ENCODE measurements around the gene GPX3. TPM values are rescaled to one million over a fixed set of nuclear protein-coding genes. Genes with fewer than 3 reads are reported as not detected.

GPX3 gene
- total and polyA plus RNA-seq, 12 donors: 51.1 to 1,751 (median 422) TPM

DNA sequence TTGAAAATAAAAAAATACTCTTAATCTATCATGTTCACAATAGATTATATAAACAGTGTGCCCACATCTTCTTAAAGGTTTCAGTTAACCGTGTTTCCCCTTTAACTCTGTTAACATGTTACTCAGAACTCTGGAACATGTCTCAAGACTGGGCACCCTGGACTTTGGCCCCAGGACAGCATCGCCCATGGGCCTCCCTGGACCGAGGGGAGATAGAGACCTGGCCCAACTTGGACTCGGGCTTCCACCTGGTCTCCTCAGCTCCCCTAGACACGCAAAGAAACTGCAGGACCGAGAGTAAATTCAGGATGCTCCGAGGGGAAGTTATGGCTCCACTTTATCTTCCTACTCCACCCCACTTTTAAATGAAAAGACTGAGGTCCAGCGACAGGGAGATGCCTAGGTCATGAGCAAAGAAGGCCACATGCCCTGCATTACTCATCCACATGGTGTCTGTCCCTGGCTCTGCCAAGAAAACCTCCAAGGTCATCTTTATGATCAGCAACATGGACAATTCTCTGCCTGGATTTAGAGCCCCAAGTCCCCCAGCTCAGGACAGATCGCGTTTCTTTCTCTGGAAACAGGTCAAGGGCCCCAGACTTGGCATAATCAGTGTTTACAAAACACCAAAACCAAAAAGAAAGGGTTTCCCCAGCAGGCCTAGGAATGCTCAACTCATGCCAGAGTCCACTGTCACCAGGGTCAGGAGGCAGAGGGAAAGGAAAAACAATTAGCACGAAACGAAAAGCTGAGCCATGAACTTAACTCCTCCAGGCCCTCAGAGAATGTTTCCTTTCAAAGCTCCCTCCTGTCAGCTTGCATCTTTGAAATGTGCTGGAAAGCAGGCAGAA is 17.4 kb downstream of the GPX3 start:
- Histone ChIP-seq H3K27ac (peak overlapping the region; percentile 53 to 89 (median 84)), H3K27me3 (no peaks in the 10 kb centered on the region), H3K36me3 (replicated peaks in 1 of 2) (peaks cover 0 to 80% of the 10 kb centered on the region in 2 donors), H3K9me3 (replicated peaks in 1 of 3) (no peaks in the 10 kb centered on the region), H3K4me3 (no peak overlapping the region), H3K4me1 (replicated peaks in 1 of 2) (peaks cover 21 to 23% of the 10 kb centered on the region in 2 donors)
- intact Hi-C loops (cut with DNase I): no loop called here
- WGBS, 4 donors: 40 to 47% (median 41%) methylated on average over 12 of the region's 12 CpGs
- TF ChIP-seq, protein P1, sequence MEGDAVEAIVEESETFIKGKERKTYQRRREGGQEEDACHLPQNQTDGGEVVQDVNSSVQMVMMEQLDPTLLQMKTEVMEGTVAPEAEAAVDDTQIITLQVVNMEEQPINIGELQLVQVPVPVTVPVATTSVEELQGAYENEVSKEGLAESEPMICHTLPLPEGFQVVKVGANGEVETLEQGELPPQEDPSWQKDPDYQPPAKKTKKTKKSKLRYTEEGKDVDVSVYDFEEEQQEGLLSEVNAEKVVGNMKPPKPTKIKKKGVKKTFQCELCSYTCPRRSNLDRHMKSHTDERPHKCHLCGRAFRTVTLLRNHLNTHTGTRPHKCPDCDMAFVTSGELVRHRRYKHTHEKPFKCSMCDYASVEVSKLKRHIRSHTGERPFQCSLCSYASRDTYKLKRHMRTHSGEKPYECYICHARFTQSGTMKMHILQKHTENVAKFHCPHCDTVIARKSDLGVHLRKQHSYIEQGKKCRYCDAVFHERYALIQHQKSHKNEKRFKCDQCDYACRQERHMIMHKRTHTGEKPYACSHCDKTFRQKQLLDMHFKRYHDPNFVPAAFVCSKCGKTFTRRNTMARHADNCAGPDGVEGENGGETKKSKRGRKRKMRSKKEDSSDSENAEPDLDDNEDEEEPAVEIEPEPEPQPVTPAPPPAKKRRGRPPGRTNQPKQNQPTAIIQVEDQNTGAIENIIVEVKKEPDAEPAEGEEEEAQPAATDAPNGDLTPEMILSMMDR (IDR thresholded peaks at IDR 0.05): no peak
- peak in 1 of 2 donors; percentile 30 for TF ChIP-seq POLR2A (IDR thresholded peaks at IDR 0.05)
- DNase-seq: peak; percentile 62 to 90 (median 85)

DNA sequence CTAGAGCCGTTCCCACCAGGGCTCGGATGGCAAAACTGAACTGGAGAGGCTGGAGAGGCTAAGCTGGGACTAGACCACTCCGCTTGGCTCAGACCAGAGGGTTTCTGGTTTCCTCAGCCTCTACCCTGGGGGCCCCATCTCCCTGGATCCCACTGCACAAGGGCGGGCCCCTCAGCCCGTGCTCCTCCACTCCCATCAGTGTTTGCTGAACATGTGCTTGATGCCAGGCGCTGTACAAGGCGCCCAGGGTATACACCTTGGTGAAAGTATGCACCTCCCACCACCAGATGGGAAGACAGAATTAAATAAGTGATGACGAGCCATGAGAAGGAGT is 18.0 kb downstream of the GPX3 start:
- 63 to 76% (median 69%) methylated on average over 8 of the region's 8 CpGs for WGBS, 4 donors
- no peak for DNase-seq
- Histone ChIP-seq H3K36me3 (replicated peaks in 1 of 2) (peaks cover 0 to 83% of the 10 kb centered on the region in 2 donors), H3K4me1 (replicated peaks in 1 of 2) (peaks cover 21 to 23% of the 10 kb centered on the region in 2 donors), H3K9me3 (replicated peaks in 1 of 3) (no peaks in the 10 kb centered on the region), H3K4me3 (no peak overlapping the region), H3K27me3 (no peaks in the 10 kb centered on the region), H3K27ac (peak overlapping the region; percentile 34 to 89 (median 84))
- TF ChIP-seq POLR2A (IDR thresholded peaks at IDR 0.05): no peak
- TF ChIP-seq, protein P1 (IDR thresholded peaks at IDR 0.05): no peak
- intact Hi-C loops (cut with DNase I): no loop called here

DNA sequence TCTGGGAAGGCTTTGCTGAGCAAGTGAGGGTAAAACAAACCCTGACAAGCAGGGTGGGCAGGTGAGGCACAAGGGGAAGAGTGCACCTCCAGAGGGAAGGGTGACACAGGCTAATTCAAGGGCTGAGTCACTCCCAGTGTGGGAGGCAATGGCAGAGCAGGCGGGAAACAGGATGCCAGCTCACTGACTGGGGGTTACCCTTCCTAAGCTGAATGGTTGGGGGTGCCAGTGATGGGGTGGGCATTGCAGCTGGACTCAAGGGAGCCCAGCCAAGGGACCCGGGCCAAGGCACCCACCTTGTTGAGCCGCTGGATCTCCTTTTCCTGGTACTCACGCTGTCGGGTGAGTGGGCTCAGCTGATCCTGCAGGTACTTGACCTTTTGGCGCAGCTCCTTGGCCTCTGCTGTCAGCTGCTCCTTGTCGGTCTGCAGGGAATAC is 18.4 kb downstream of the GPX3 start:
- peaks cover 21 to 23% of the 10 kb centered on the region in 2 donors for H3K4me1 ChIP-seq (replicated peaks in 1 of 2)
- H3K36me3 ChIP-seq (replicated peaks in 1 of 2): peaks cover 0 to 83% of the 10 kb centered on the region in 2 donors
- peak in 3 of 7 donors; percentile 30 to 50 (median 44) for DNase-seq
- 58 to 81% (median 76%) methylated on average over 2 to 7 of the region's 7 CpGs; no CpG with 5 or more reads in 1 of the 4 donors for WGBS, 4 donors
- H3K9me3 ChIP-seq (replicated peaks in 1 of 3): no peaks in the 10 kb centered on the region
- intact Hi-C loops (cut with DNase I): no loop called here
- TF ChIP-seq, protein P1 (IDR thresholded peaks at IDR 0.05): no peak
- no peak for TF ChIP-seq POLR2A (IDR thresholded peaks at IDR 0.05)
- peak overlapping the region; percentile 34 to 89 (median 84) for H3K27ac ChIP-seq
- no peaks in the 10 kb centered on the region for H3K27me3 ChIP-seq
- H3K4me3 ChIP-seq: no peak overlapping the region

DNA sequence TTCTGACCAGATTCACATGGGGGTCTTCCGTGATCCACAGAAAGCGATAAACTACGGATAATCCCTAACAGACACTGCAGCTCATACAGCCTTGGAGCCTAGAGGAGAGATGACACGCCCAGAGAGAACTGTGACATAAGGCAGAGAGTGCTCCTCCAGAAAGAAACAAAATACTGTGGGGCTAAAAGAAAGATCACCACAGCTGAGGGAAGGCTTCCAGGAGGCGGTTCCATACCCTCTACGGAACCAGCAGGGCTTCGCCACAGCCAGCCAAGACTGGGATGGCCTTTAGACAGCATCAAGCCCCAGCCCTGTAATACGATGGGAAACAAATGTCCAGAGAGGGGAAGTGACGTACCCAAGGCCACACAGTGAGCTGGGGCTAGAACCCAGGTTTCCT is 19.3 kb downstream of the GPX3 start:
- WGBS, 4 donors: 84 to 94% (median 89%) methylated on average over 8 to 9 of the region's 9 CpGs
- TF ChIP-seq POLR2A (IDR thresholded peaks at IDR 0.05): no peak
- Histone ChIP-seq H3K27me3 (no peaks in the 10 kb centered on the region), H3K36me3 (replicated peaks in 1 of 2) (peaks cover 0 to 89% of the 10 kb centered on the region in 2 donors), H3K4me3 (no peak overlapping the region), H3K4me1 (replicated peaks in 1 of 2) (peaks cover 21 to 23% of the 10 kb centered on the region in 2 donors), H3K9me3 (replicated peaks in 1 of 3) (no peaks in the 10 kb centered on the region), H3K27ac (peak overlapping the region in 3 of 5 donors; percentile 84 to 89 (median 89))
- intact Hi-C loops (cut with DNase I): no loop called here
- DNase-seq: no peak

All from adrenal gland (tissue), 12 donors.